C4-2B (cell line): Measurements from ENCODE around the gene GPR139.

Source experiments
- CTCF ChIP-seq: fragments of 450-650 bp; conservative IDR thresholded peaks from 2 replicates; pipeline ENCODE4 v1.5.1; 2017; ENCODE audit warnings: mild to moderate bottlenecking
- ZFX ChIP-seq: fragments of 450-650 bp; IDR thresholded peaks from 2 replicates; pipeline ENCODE4 v1.6.1; 2017

GRCh38 chr16:19997264-19997663 is 76.4 kb downstream of the GPR139 start:
- TF ChIP-seq CTCF (no peak), ZFX (no peak)
